OCI-LY7 (cell line): ENCODE data around the gene PNKP. TPM values are rescaled to one million over a fixed set of nuclear protein-coding genes. Genes with fewer than 3 reads are reported as not detected.

Experiments
- BruUV-seq: library from RNA; stranded (reverse); fragments of 400-500 nt; replicated peaks from 2 replicates; lab custom pipeline; 2021; lab: Mats Ljungman, UMichigan
- CTCF ChIA-PET: fragments of 300-600 bp; sonication (Branson Sonifier 250); formaldehyde crosslinking; loops from one replicate; lab custom pipeline; 2022; ENCODE audit warnings: antibody characterized with exemption; ENCODE audit not compliant: unreplicated experiment; lab: Charles Lee
- POLR2A ChIA-PET: fragments of 300-600 bp; sonication (Branson Sonifier 250); formaldehyde crosslinking; loops from one replicate; lab custom pipeline; 2022; ENCODE audit warnings: antibody characterized with exemption; lab: Charles Lee
- DNase-seq: peaks from one replicate; pipeline ENCODE4 v3.0.0-alpha.2; 2015; ENCODE audit warnings: low spot score
- H2AFZ ChIP-seq: fragments of 200-600 bp; sonication (generic), shearing (Covaris generic); 2 replicates; pipeline ENCODE4 v1.6.1; 2014; ENCODE audit warnings: mild to moderate bottlenecking, antibody characterized with exemption, low read length, moderate library complexity
- H3K27ac ChIP-seq: fragments of 200-600 bp; sonication (generic); 2 replicates; pipeline ENCODE4 v1.5.1; 2014; ENCODE audit warnings: mixed run types, low read depth, mild to moderate bottlenecking, moderate library complexity, low read length, inconsistent platforms; ENCODE audit not compliant: poor library complexity, severe bottlenecking
- H3K36me3 ChIP-seq: fragments of 200-600 bp; sonication (generic); 2 replicates; pipeline ENCODE4 v1.6.1; 2014; ENCODE audit warnings: mild to moderate bottlenecking, antibody characterized with exemption, low read length, moderate library complexity, mixed read lengths; ENCODE audit not compliant: insufficient read depth
- H3K4me1 ChIP-seq: fragments of 200-600 bp; sonication (generic); 2 replicates; pipeline ENCODE4 v1.5.1; 2014; ENCODE audit warnings: mild to moderate bottlenecking, low read length; ENCODE audit not compliant: insufficient read depth, poor library complexity, severe bottlenecking
- H3K4me2 ChIP-seq: fragments of 200-600 bp; sonication (generic); 2 replicates; pipeline ENCODE4 v1.6.1; 2014; ENCODE audit warnings: mild to moderate bottlenecking, low read length
- H3K4me3 ChIP-seq: fragments of 200-600 bp; sonication (generic); 2 replicates; pipeline ENCODE4 v1.5.1; 2014; ENCODE audit warnings: mild to moderate bottlenecking, low read depth, low read length; ENCODE audit not compliant: poor library complexity, severe bottlenecking
- H3K79me2 ChIP-seq: fragments of 200-600 bp; sonication (generic); 2 replicates; pipeline ENCODE4 v1.6.1; 2016; ENCODE audit warnings: low read depth, mild to moderate bottlenecking, low read length, moderate library complexity, mixed read lengths; ENCODE audit not compliant: insufficient read depth
- H3K9me2 ChIP-seq: fragments of 200-600 bp; sonication (generic); 2 replicates; pipeline ENCODE4 v1.6.1; 2016; ENCODE audit warnings: mild to moderate bottlenecking, low read length, mixed read lengths; ENCODE audit not compliant: insufficient read depth
- H3K9me3 ChIP-seq: fragments of 200-600 bp; sonication (generic); 2 replicates; pipeline ENCODE4 v1.6.1; 2014; ENCODE audit warnings: mild to moderate bottlenecking, mixed run types, low read length, mixed read lengths
- H4K20me1 ChIP-seq: fragments of 200-600 bp; sonication (generic); 2 replicates; pipeline ENCODE4 v1.6.1; 2014; ENCODE audit warnings: mild to moderate bottlenecking, antibody characterized with exemption, low read length, moderate library complexity, mixed read lengths; ENCODE audit not compliant: insufficient read depth
- EZH2phosphoT487 ChIP-seq: fragments of 200-600 bp; sonication (generic); IDR thresholded peaks from 2 replicates; pipeline ENCODE4 v1.6.1; 2018; ENCODE audit warnings: low read depth, borderline replicate concordance, mild to moderate bottlenecking, mixed run types, antibody characterized with exemption, low read length, moderate library complexity, mixed read lengths
- intact Hi-C: fragments of 100-400 bp; cut with micrococcal nuclease; formaldehyde crosslinking; loops from one replicate; pipeline ENCODE4 v1.10.0; 2022; ENCODE audit not compliant: unreplicated experiment
- total RNA-seq, 2 experiments: library from RNA; depleted of rRNA in 1 of 2; stranded (reverse); fragments of >200 nt in 1 of 2; shearing (Covaris generic) in 1 of 2; gene quantifications; 2 replicates each; pipeline ENCODE4 v1.2.3, GENCODE V29; 2014 to 2022
- TF ChIP-seq, protein P1 (sequence below): fragments of 200-600 bp; sonication (generic); conservative IDR thresholded peaks from 2 replicates; pipeline ENCODE4 v1.5.1; 2014; ENCODE audit warnings: mild to moderate bottlenecking, antibody characterized with exemption, low read length, moderate library complexity, mixed read lengths

The PNKP gene
- total RNA-seq, 2 experiments from 2014 or later, result 90.9 to 118 TPM

DNA sequence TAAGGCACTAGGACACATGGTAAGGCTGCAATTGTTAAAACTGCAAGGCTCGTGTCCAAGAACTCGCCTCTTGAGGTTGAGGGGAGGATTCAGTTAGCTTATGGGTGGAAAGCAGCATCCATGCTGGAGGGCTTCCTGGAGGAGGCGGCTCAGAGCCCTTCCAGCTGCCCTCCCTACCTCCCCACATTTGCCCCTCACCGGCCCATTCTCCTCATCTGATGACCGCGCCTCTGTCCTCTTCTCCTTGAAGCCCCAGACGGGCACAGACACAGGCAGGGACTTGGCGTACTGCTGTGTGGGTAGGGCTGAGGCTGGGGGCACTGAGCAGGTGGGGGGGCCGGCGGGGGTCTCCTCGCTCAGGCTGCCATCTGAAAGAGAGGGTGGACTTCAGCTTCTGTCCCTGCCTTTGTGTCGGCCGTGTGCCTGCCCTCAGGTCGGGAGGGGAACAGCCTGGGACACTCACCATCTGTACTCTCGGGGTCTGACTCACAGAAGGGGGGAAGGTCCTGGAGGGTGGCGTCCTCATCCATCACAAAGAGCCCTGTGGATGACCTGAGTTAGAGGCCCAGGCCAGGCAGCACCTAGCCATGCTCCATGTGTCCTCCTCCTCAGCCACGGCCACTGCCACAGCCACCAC lies 4.1 kb upstream of the PNKP start:
- Histone ChIP-seq H2AFZ (no peak overlapping the region), H3K9me3 (no peaks in the 10 kb centered on the region), H3K79me2 (peaks cover 17% of the 10 kb centered on the region; the same call in 1 of the 2 replicates), H3K4me3 (no peak overlapping the region), H4K20me1 (no peaks in the 10 kb centered on the region), H3K27ac (no peak overlapping the region), H3K9me2 (no peaks in the 10 kb centered on the region), H3K36me3 (peaks cover 11% of the 10 kb centered on the region; the same call in 1 of the 2 replicates), H3K4me1 (peaks cover 45% of the 10 kb centered on the region), H3K4me2 (no peak overlapping the region)
- ChIA-PET CTCF (no interaction called here), POLR2A (no interaction called here)
- no peak for DNase-seq
- intact Hi-C loops, result no loop called here
- no peak for TF ChIP-seq EZH2phosphoT487
- TF ChIP-seq, protein P1, sequence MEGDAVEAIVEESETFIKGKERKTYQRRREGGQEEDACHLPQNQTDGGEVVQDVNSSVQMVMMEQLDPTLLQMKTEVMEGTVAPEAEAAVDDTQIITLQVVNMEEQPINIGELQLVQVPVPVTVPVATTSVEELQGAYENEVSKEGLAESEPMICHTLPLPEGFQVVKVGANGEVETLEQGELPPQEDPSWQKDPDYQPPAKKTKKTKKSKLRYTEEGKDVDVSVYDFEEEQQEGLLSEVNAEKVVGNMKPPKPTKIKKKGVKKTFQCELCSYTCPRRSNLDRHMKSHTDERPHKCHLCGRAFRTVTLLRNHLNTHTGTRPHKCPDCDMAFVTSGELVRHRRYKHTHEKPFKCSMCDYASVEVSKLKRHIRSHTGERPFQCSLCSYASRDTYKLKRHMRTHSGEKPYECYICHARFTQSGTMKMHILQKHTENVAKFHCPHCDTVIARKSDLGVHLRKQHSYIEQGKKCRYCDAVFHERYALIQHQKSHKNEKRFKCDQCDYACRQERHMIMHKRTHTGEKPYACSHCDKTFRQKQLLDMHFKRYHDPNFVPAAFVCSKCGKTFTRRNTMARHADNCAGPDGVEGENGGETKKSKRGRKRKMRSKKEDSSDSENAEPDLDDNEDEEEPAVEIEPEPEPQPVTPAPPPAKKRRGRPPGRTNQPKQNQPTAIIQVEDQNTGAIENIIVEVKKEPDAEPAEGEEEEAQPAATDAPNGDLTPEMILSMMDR, result no peak
- BruUV-seq, result no TSS peak

DNA sequence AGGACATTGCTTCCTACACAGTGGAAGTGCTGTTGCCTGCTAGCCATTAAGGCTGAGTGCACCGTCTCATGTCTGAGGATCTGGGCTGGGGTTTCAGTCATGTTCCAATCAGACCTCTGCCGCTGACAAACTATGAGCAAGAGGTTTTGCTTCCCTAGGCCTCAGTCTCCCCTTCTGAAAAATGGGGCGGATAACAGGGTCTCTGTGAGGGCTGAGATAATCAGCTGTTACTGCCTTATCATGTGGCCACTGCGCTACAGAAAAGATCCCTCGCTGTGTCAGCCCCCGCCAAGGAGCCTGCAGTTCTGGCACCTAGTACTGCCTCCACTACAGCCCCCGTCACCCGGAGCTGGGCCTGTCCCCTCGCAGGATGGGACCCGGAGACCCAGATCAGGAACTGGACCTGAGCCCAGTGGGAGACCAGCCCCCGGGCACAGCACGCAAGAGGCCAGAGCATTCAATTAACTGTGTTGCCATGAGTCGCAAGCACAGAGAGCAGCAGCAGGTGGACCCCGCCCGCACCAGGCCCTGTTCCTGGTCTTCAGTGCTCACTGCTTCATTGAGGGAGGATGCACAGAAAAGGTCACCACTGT lies 3.0 kb upstream of the PNKP start:
- no peak for TF ChIP-seq EZH2phosphoT487
- TF ChIP-seq, protein P1, result no peak
- H3K4me1 ChIP-seq, result peaks cover 51% of the 10 kb centered on the region

More for the DNA sequence above, 3.0 kb upstream of the PNKP start:
- Histone ChIP-seq H3K4me3 (peak overlapping the region; percentile 69), H3K9me2 (no peaks in the 10 kb centered on the region), H3K4me2 (peak overlapping the region; percentile 66), H3K36me3 (peaks cover 11% of the 10 kb centered on the region; the same call in 1 of the 2 replicates), H3K9me3 (no peaks in the 10 kb centered on the region), H4K20me1 (no peaks in the 10 kb centered on the region), H3K27ac (peak overlapping the region; percentile 42), H2AFZ (no peak overlapping the region), H3K79me2 (peaks cover 22% of the 10 kb centered on the region; the same call in 1 of the 2 replicates)
- BruUV-seq, result no TSS peak
- no peak for DNase-seq
- intact Hi-C loops, result no loop called here
- CTCF ChIA-PET, result no interaction called here
- POLR2A ChIA-PET, result no interaction called here
